ENCODE data around the gene NACA2. TPM values are rescaled to one million over a fixed set of nuclear protein-coding genes. Genes with fewer than 3 reads are reported as not detected.

NACA2 gene
- total RNA-seq, 4 donors from 2014 or later: not detected

- 74 to 82% methylated on average over 3 of the region's 3 CpGs for WGBS, 2 donors
- no peak for DNase-seq (ENCODE audit: low spot score in 2 of 2)
- intact Hi-C loops (cut with DNase I; ENCODE audit: low total_unique reads): no loop called here
- no peak overlapping the region for H3K4me3 ChIP-seq (ENCODE audit: low read depth, poor library complexity, severe bottlenecking)
- no peak for TF ChIP-seq CTCF (IDR thresholded peaks at IDR 0.05)
- no peak for TF ChIP-seq POLR2A (IDR thresholded peaks at IDR 0.05)
Observed at GRCh38 chr17:61599608-61600007, 8.6 kb upstream of the NACA2 start.

GRCh38 chr17:61598014-61598413 is 7.0 kb upstream of the NACA2 start:
- intact Hi-C loops (cut with DNase I; ENCODE audit: low total_unique reads): no loop called here
- DNase-seq (ENCODE audit: low spot score in 2 of 2): no peak
- TF ChIP-seq POLR2A (IDR thresholded peaks at IDR 0.05) (no peak), CTCF (IDR thresholded peaks at IDR 0.05) (no peak)
- H3K4me3 ChIP-seq (ENCODE audit: low read depth, poor library complexity, severe bottlenecking): no peak overlapping the region
- 59 to 62% methylated on average over 2 of the region's 2 CpGs for WGBS, 2 donors

- WGBS, 2 donors: 79 to 82% methylated on average over 3 of the region's 3 CpGs
- intact Hi-C loops (cut with DNase I; ENCODE audit: low total_unique reads): no loop called here
Observed at GRCh38 chr17:61597607-61598006, 6.6 kb upstream of the NACA2 start.

GRCh38 chr17:61595418-61596186 is 4.6 kb upstream of the NACA2 start:
- intact Hi-C loops (cut with DNase I; ENCODE audit: low total_unique reads): no loop called here
- no peak for TF ChIP-seq POLR2A (IDR thresholded peaks at IDR 0.05)
- no peak for TF ChIP-seq CTCF (IDR thresholded peaks at IDR 0.05)
- H3K4me3 ChIP-seq (ENCODE audit: low read depth, poor library complexity, severe bottlenecking): no peak overlapping the region
- 42 to 45% methylated on average over 7 of the region's 7 CpGs for WGBS, 2 donors
- no peak for DNase-seq (ENCODE audit: low spot score in 2 of 2)

More at GRCh38 chr17:61597607-61598006, 6.6 kb upstream of the NACA2 start:
- DNase-seq (ENCODE audit: low spot score in 2 of 2): no peak
- TF ChIP-seq POLR2A (IDR thresholded peaks at IDR 0.05): no peak
- TF ChIP-seq CTCF (IDR thresholded peaks at IDR 0.05): no peak
- no peak overlapping the region for H3K4me3 ChIP-seq (ENCODE audit: low read depth, poor library complexity, severe bottlenecking)

GRCh38 chr17:61594294-61594825 is 3.3 kb upstream of the NACA2 start:
- H3K4me3 ChIP-seq (ENCODE audit: low read depth, poor library complexity, severe bottlenecking): no peak overlapping the region
- TF ChIP-seq CTCF (IDR thresholded peaks at IDR 0.05): no peak
- intact Hi-C loops (cut with DNase I; ENCODE audit: low total_unique reads): no loop called here
- WGBS, 2 donors: 89 to 93% methylated on average over 5 of the region's 5 CpGs
- DNase-seq (ENCODE audit: low spot score in 2 of 2): no peak
